ENCODE results near the gene PDE4B.

Gene PDE4B

DNA sequence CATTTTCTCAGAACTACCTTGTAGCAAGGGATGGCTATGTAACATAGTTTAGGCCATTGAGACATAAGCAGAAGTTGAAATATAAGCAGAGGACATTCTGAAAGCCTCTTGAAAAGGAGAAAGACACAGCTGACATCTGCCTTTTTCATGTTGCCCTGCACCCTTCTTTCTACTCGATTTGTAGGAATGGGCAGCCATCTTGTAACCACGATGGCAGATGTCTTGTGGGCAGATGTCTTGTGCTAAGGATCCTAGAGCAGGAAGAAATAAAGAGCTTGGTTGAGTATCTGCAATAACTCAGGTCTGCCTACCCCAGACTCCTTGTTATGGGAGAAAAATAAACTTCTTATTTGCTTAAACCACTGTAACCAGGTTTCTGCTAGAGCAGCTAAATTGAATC is 351.0 kb downstream of the PDE4B start:
- DNase-seq, result no peak

DNA sequence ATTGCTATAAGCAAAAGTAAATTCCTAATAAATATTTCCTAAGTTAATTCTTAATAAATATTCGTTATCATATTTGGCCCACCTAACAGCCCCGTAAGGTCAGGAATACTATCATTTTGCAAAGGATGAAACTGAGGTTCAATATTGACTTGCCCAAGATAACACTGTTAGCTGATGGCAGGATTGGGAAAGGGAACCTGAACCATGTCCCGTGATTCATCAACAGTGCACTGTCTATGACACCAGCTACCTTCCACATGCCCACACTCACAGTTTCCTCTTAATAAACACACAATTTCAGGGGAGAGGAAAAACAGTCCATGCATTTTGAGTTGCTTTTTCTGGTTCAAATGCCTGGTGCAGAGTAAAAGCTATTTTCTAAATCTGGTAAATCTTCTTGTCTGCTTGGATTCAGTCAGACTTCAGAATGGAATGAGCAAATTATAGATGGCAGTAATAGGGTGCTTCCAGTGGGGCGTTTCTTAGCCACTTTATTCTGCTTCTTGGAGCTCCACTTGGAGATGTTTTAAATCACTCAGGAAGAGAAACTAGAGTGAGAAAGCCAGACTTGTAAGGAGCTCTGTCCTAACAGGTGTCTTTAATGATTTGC is 354.6 kb downstream of the PDE4B start:
- no peak for DNase-seq

DNA sequence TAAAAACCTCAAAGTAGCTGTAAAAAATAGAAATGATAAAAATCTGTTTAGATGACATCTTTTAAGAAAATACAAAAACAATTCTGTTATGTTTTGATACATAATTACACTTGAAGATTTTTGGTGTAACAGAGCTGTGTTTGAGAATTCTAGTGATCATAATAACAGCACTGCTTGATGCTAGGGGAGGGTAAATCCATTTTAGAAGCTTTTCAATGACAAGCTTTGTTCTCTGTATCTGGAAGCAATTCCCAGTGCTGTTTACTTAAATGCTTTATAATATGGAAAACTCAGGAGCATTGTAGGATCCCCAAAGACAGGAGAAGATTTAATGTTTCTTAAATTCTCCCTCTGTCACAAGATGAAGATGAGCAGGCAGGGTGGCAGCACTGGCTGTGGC is 359.3 kb downstream of the PDE4B start:
- DNase-seq, result no peak

DNA sequence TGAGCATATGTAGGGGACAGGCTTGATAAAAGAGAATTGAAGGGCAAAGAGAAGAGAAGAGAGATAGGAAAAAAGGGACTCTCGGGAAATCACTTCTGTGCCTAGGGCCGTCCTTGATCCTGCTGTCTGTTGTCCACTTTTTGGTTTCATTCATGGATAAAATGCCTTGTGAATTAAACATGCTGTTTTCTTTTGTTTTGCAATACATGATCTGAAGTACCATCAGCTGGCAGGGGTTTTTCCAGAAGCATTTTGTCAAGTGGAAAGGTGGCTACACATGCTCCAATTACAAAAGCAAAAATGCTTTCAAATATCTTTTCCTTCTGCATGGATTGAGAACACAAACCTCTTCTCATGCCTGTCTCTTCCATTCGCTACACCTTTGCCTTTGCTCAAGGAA is 361.7 kb downstream of the PDE4B start:
- DNase-seq, result no peak

DNA sequence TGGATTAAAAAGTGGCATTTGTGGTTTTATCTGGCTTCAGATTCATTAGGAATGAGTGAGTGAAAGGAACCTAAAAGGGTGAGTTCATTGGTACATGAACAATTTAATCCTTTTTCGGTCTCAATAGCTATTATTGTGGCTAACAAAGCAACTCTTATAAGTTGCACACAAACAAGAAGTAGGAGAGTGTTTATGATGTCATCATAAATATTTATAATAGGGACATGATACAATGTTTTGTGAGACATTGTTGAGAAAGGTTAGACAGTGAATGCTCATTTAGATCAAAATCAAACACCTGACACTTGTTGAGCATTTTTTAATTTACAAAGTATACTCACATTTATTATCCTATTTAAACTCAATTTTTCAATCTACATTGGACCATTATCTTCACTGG is 363.4 kb downstream of the PDE4B start:
- DNase-seq, result no peak

DNA sequence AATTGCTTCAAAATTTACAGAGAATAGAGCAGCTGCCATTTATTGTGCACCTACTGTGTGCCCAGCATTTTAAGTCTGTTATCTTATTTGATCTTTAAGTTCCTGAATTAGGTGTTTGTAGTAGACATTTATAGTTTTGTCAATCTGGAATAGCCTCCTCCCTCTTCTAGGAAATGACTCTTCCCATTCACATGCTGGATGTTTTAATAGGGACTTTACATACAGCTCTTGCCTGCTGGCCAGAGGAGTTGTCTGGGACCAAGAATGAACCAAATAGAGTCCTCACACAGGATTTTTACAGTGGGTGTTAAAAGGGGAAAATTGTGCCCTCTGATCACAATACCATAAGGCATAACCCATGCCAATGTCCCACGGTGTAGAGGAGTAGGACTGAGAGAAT is 367.1 kb downstream of the PDE4B start:
- DNase-seq, result no peak

DNA sequence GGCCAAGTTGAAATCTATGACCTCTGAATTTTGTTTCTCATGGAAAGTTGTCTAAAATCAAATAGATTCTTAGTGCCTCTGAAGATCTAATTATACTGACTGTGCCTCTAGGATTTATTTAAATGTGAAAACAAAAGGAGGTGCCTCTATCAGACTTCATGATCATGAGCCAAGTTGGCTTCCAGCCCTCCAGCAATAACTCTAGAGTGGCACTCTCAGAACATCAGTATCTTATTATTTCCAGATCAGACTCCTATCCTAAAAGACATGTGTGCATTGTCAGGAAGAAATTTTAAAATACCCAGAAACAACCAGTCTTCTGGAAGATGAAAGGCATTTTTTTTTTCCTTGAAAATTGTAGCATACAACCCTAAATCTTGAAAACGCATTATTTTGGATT is 368.0 kb downstream of the PDE4B start:
- no peak for DNase-seq

DNA sequence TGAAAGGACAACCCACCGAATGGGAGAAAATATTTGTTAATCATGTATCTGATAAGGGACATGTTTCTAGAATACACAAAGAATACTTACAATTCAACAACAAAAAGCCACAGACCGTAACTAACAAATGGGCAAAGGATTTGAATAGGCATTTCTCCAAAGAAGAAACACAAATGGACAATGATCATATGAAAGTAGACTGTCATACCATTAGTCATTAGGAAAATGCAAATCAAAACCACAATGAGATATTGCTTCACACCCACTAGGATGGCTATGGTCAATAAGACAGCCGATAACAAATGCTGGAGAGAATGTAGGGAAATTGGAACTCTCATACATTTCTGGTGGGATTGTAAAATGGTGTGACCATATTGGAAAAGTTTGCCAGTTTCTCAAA is 374.1 kb downstream of the PDE4B start:
- no peak for DNase-seq

DNA sequence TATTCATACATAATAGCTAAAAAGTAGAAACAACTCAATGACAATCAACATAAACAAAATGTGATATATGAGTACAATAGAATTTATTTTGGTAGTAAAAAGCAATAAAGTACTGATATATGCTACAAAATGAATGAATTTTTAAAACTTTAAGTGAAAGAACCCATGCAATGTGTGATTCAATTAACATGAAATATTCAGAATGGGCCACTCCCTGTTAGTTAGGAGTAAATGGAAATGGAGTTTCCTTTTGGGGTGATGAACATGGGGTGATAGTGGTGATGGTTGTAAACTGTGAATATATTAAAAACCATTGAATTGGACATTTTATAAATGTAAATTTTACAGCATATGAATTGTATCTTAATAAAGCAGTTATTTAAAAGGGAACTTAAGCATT is 374.6 kb downstream of the PDE4B start:
- no peak for DNase-seq

DNA sequence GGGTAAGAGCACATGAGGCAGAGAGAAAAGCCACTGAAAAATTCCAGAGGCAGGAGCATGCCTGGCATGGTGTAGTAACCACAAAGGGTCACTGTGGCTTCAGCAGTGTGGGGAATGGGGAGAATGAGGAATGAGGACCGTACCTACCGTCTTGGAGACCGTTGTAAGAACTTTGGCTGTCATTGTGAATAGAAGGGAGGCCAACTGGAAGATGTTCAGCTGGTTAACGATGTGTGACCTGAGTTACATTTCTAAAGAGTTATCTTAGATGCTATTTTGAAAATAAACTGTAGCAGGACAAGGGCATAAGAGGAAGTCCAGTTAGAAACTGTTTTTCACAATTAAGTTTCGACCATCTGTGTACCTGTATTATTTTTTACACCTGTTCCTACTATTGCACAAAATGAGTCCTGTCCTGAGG is 375.8 kb downstream of the PDE4B start:
- DNase-seq, result no peak

DNA sequence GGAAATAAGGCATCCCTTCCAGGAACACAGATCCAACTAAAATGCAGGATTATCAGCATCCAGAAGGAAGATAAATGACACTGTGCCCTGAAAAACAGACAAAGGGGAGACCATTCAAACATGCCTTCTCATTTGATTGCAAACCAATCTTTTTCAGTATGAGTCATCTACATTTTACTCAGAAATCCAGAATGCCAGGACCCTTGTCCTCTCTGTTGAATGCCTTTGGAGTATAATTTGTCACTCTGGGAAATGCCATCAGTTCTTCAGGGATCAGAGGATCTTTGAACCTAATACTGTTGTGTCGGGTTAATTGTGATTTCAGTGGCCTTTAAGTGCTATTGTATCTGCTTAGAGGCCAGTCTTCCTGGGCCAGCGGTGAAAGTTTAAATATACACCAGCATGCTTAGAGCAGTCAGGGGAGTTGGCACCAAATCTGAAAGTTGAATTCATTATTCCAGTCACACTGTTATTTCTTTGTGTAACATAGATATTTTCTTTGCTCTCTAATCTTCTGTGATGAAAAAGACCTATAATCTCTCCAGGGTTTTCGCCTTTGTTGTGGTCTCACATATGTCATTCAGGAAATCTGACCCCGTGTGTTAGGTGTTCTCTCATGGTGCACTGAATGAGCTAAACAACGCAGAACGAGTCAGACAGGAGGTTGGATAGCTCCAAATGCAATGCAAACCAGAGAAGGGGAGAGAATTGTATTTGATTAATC is 376.4 kb downstream of the PDE4B start:
- DNase-seq, result peak; percentile 17

DNA sequence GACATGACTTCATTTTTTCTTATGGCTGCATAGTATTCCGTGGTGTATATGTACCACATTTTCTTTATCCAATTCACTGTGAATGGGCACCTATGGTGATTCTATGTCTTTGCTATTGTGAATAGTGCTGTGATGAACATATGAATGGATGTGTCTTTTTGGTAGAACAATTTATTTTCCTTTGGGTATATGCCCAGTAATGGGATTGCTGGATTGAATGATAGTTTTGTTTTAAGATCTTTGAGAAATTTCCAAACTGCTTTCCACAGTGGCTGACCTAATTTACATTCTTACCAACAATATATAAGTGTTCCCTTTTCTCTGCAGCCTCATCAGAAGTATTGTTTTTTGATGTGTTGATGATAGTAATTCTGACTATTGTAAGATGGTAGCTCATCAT is 379.6 kb downstream of the PDE4B start:
- no peak for DNase-seq

DNA sequence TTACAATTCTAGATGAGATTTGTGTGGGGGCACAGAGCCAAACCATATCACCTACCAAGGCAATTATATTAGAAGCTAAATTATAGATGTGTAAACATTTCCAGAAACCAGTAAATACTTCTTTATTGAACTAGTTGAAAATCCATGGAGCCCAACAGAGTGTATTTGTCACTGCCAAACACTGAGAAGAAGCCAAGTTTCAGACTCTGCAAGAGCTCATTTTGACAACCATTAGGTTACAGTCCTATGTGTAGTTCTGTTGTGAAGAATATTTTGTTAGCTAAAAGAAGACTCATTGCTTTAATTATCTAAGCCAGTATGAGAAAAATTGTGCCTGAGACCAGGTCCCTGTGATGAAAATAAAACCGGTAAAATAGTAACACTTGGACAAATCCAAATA is 382.4 kb downstream of the PDE4B start:
- DNase-seq, result no peak

DNA sequence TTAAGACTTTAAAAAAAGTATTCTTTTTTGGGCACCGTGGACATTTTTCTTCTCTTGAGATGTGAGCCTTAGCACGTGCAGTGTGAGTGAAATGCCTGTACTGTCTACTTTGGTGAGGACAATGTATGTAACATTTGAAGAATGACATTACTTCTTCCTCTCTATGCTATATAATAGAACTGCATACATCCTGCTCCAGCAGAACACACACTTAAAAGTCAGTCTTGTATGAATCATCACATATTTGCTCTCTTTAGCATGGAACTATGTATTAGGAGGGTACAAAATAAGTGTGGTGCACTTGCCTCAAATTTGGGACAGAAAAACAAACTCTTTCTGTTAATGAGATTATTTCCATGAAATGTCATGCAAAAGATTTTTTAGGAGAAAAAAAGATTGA is 382.9 kb downstream of the PDE4B start:
- DNase-seq, result no peak

DNA sequence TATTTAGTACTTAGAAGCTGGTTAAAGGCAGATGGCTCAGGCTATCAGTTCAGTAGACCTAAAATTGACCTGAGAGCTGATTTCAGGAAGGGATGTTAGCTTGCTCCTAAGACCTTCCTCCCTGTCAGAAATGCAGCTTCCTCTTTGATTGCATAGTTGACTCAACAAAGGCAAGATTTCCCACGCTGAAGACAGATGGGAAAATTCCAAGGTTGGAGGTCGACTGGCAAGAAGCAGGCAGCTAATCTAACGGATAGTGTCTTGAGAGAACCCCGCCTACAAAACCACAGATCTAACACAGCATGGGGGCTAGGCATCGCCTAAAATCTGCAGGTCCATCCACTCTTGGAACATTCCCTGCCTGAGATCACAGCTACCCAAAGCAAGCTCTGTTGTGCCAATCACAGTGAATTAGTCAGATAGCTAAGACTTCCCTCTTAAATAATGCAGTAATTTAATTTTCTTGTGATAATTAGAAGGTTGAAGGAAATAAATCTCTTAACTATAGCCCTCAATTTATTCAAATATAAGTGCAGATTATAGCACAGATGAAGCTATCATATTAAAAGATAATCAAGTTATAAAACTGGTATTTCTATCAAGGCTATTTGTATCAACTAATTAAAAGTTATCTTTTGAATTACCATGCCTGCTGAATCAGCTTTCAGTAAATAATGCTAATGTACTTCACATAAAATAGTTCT is 383.5 kb downstream of the PDE4B start:
- no peak for DNase-seq

DNA sequence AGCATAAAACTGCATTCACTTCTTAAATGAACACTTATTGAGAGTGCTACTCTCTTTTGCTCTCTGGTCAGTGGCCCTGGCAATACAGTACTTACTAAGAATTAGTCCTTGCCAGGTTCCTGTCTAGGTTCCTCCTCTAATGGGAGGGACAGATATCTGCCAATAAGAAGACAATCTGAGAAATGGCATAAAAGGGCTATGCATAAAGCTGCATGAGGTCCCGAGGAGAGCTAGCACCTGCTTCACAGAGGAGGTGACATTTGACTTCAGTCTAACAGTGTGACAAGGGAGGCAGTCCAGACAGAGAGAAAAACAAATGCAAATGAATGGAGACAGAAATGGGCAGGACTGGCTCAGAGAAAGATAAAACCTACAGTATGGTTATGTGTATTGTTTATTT is 384.1 kb downstream of the PDE4B start:
- DNase-seq, result no peak

DNA sequence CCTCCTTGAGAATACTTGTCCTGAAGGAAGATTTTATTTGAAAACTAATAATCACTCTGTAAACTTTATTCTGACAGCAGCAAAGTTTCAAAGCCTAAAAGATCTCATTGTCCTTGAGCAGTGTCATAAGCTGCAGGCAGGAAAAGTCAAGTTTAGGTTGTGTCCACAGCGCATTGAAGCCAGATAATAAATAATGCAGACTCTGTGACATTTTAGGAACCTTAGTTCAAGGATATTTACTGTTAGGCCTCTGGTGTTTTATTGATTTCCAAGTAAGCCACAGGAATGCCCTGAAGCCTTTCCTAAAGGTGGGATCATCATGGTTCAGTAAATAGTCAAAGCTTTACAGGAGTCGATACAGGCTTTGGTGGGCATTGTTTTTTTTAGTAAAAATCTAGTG is 384.8 kb downstream of the PDE4B start:
- no peak for DNase-seq

DNA sequence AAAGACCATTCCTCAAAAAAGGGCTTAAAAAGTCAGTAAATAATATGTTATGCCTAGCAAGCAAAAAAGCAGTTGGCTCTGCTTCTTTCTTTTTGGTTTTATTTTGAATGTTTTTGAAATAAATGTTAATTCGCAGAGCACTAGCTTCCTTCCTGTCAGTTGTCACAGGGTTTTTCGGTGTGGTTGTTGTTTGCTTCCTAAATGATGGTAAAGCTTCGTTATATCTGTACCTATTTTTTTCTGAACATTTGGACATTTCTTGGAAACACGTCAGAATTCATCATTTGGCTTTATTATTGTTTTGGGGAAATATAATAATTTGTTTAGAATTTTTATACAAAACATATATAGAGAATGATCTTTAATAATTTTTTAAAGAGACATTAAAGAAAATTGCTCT is 389.3 kb downstream of the PDE4B start:
- no peak for DNase-seq

DNA sequence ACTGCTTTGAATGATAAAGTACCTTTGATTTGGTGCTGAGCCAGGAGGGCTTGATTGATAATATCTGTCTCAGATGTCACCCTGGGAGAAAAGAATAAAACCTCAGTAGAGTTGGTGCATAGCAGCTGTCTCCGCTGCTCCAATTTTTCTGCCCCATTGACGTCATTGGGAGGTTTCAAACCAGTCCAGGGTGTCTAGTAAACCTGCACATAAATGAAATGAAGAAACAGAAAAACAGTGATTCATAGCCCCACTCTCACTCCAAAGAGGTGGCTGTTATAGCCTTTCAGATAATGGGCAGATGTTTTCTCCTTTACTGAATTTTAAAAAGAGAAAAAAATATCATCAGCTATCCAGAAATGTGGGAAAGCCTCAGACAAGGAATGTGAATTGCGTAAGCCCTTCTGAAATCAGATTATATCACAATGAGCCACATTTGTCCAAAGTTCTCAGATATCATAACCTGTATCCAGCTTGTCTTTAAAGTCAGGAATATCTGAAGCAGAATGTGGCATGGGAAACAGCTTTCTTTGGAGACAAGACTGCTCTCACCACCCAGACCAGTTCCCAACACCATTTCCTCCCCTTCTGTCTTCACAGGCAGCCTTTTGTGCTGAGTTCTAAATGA is 390.0 kb downstream of the PDE4B start:
- peak; percentile 65 for DNase-seq

DNA sequence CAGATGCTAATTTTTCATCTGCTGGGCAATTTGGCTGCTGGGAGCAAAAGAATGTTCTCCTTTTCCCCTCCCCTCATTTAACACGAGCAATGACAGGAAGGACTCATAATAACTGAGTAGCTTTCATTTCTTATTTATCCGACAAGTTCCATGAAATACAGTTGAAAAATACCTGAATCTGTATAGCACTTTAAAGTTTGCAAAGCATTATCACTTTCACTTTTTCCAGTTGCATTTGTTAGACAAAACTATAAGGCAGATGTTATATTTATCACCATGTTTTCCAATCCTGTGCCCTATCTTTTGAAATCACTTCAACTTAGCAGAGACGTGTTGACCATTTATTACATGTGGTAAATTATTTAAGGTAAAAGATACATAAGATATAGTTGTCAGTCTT is 390.7 kb downstream of the PDE4B start:
- DNase-seq, result no peak

DNA sequence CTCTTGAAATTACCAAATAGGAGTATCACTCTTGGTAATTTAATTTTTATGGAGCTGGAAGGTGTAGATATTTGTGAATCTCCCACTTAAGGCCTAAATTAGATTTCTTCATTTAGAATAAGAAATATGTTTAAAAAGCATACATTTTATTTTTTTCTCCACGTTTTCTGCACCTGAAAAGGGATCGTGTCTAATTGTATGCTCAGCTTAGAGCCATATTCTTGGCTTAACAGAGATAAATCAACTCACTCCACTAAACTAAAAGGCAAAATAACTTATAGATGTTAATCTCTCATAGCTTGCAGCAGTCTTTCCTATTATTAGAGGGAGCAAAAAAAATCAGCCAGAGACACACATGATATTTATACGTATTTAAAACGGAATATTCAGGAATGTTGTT is 404.4 kb downstream of the PDE4B start:
- no peak for DNase-seq

DNA sequence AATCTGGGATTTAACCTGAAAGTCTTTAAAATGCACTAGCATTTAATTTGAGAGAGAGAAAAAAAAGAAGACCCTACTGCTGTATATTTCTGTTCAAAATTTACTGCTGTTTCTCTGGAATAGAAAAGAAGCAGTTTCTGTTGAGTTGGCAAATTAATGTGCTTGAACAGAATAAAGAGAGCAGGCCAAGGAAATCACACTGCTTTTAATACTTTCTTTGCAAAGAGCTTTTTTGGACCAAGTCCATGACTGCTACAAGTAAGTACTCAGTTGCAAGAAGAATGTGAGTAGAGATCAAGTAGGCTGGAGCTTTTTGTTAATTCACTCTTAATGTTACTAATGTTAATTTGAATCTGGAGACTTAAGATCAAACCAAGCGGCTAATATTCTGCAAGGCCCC is 405.1 kb downstream of the PDE4B start:
- DNase-seq, result no peak

DNA sequence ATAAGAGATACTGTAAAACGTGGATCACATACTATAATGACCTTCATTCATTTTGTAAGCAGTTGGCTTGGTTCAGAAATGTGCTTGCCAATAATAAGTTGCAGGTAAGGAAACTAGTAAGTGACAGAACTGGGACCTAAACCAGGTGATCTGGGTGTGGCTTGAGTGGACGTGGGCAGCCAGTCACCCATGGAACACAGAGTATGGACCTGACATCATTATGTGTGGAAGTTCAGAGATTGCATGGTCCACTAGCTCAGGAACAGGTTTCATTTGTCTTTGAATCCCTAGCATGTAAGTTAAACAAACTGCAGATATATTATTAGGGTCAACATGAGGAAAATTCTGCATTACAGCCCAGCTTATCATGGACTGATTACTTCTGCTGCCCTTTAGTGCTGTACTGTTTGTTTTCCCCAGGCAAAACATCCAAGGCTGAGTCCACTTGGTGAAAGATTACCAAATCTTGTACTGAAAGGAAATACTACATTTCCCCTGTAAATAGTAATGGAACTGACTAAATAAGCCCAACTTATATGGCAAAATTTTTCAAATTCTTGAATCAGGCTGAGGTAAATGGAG is 414.0 kb downstream of the PDE4B start:
- DNase-seq, result no peak

DNA sequence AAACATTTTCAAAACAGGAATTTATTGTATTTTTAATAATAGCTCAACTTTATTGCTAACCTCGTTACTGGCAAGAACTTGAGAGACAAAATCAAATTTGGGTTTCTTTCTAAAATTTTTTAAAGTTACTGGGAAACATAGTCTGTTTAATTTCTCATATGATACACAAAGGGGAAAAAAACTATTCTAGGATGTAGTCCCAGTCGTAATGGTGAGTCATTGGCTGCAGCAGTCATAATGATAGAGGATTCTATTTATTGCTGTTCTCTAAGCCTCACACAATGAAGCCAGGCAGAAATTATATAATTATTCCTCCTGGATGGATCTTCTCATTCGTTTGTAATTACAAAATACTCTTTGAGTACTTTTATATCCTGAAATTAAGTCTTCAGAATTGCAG is 414.8 kb downstream of the PDE4B start:
- no peak for DNase-seq

Data from central memory CD4-positive, alpha-beta T cell (primary cell).